NCI-H1105 (cell line): Measurements from ENCODE around the gene CNTN5.
A peak's percentile ranks its signal among the peaks of the same experiment; 100 is the strongest.
"Not testable (repeated sequence)": the region's sequence is repeated elsewhere in the genome, so short reads cannot be mapped to it uniquely, and the experiment has no call there.

Source experiments
- DNase-seq: peaks from one replicate; lab custom pipeline; 2025; lab: John Stamatoyannopoulos, UW

CNTN5 gene

GRCh38 chr11:99020352-99021225 is at the start of gene CNTN5:
CNTN5 (plus strand) TSS chr11:99020949.
- peak; percentile 77 for DNase-seq

GRCh38 chr11:98979205-98979604 is 41.5 kb upstream of the CNTN5 start:
- DNase-seq = no peak

- DNase-seq = peak; percentile 33
Observed at GRCh38 chr11:99015634-99016454, 4.9 kb upstream of the CNTN5 start.

GRCh38 chr11:99019696-99020095 is 1.1 kb upstream of the CNTN5 start:
- no peak for DNase-seq

- DNase-seq = no peak
Observed at GRCh38 chr11:99037057-99037456, 16.3 kb downstream of the CNTN5 start.

- no peak for DNase-seq
Observed at GRCh38 chr11:99063331-99063730, 42.6 kb downstream of the CNTN5 start.

GRCh38 chr11:99065121-99065520 is 44.4 kb downstream of the CNTN5 start:
- DNase-seq = no peak

GRCh38 chr11:99066618-99067317 is 46.0 kb downstream of the CNTN5 start:
- DNase-seq = no peak

GRCh38 chr11:99068832-99069231 is 48.1 kb downstream of the CNTN5 start:
- no peak for DNase-seq

GRCh38 chr11:99069856-99070444 is 49.2 kb downstream of the CNTN5 start:
- peak; percentile 74 for DNase-seq

GRCh38 chr11:99079576-99079975 is 58.8 kb downstream of the CNTN5 start:
- DNase-seq = no peak

GRCh38 chr11:99080154-99080553 is 59.4 kb downstream of the CNTN5 start:
- DNase-seq = no peak

- DNase-seq = no peak
Observed at GRCh38 chr11:99098258-99098657, 77.5 kb downstream of the CNTN5 start.

- DNase-seq = no peak
Observed at GRCh38 chr11:99098751-99099150, 78.0 kb downstream of the CNTN5 start.

GRCh38 chr11:99117603-99118002 is 96.9 kb downstream of the CNTN5 start:
- DNase-seq = no peak

- not testable (repeated sequence) for DNase-seq
Observed at GRCh38 chr11:99133862-99134261, 113.1 kb downstream of the CNTN5 start.

- no peak for DNase-seq
Observed at GRCh38 chr11:99135508-99135907, 114.8 kb downstream of the CNTN5 start.

- DNase-seq = no peak
Observed at GRCh38 chr11:99142237-99142636, 121.5 kb downstream of the CNTN5 start.

- DNase-seq = no peak
Observed at GRCh38 chr11:99148352-99148751, 127.6 kb downstream of the CNTN5 start.

- no peak for DNase-seq
Observed at GRCh38 chr11:99154277-99154676, 133.5 kb downstream of the CNTN5 start.

GRCh38 chr11:99160447-99160846 is 139.7 kb downstream of the CNTN5 start:
- no peak for DNase-seq

GRCh38 chr11:99162819-99163218 is 142.1 kb downstream of the CNTN5 start:
- DNase-seq = no peak
